H9 (cell line): ENCODE measurements around the gene PC. TPM values are rescaled to one million over a fixed set of nuclear protein-coding genes. Genes with fewer than 3 reads are reported as not detected.

ENCODE experiments used
- DNase-seq: peaks from one replicate; pipeline ENCODE4 v3.0.0-alpha.2; 2017
- H2AFZ ChIP-seq: one replicate; pipeline ENCODE4 v1.6.1; 2013; ENCODE audit warnings: mild to moderate bottlenecking, low read length, control low read depth, moderate library complexity
- H2AK5ac ChIP-seq: 2 replicates; pipeline ENCODE4 v1.6.1; 2013; ENCODE audit warnings: low read length, control low read depth, mixed read lengths; ENCODE audit not compliant: insufficient read length
- H2BK120ac ChIP-seq: one replicate; pipeline ENCODE4 v1.6.1; 2013; ENCODE audit warnings: low read depth, mild to moderate bottlenecking, low read length, control low read depth, inconsistent platforms; ENCODE audit not compliant: poor library complexity, severe bottlenecking
- H2BK12ac ChIP-seq: 2 replicates; pipeline ENCODE4 v1.6.1; 2013; ENCODE audit warnings: low read length, control low read depth, mixed read lengths, low read depth; ENCODE audit not compliant: insufficient read length
- H2BK15ac ChIP-seq: 2 replicates; pipeline ENCODE4 v1.6.1; 2013; ENCODE audit warnings: low read depth, low read length, control low read depth
- H2BK20ac ChIP-seq: one replicate; pipeline ENCODE4 v1.6.1; 2013; ENCODE audit warnings: low read depth, mild to moderate bottlenecking, low read length, control low read depth, inconsistent platforms; ENCODE audit not compliant: poor library complexity, severe bottlenecking
- H2BK5ac ChIP-seq: 2 replicates; pipeline ENCODE4 v1.6.1; 2013; ENCODE audit warnings: low read length, control low read depth, mixed read lengths; ENCODE audit not compliant: insufficient read length
- H3K14ac ChIP-seq: 2 replicates; pipeline ENCODE4 v1.6.1; 2013; ENCODE audit warnings: low read length, control low read depth; ENCODE audit not compliant: insufficient read depth
- H3K18ac ChIP-seq: 2 replicates; pipeline ENCODE4 v1.6.1; 2013; ENCODE audit warnings: low read depth, mild to moderate bottlenecking, mixed read lengths, low read length, control low read depth; ENCODE audit not compliant: insufficient read length
- H3K23ac ChIP-seq: 2 replicates; pipeline ENCODE4 v1.6.1; 2013; ENCODE audit warnings: low read length, control low read depth, mixed read lengths, low read depth; ENCODE audit not compliant: insufficient read length
- H3K23me2 ChIP-seq: 2 replicates; pipeline ENCODE4 v1.6.1; 2013; ENCODE audit warnings: low read depth, mild to moderate bottlenecking, mixed read lengths, low read length, control low read depth; ENCODE audit not compliant: insufficient read length, poor library complexity, severe bottlenecking
- H3K27ac ChIP-seq: 2 replicates; pipeline ENCODE4 v1.5.1; 2013; ENCODE audit warnings: low read length, control low read depth, mixed read lengths, low read depth; ENCODE audit not compliant: insufficient read length
- H3K27me3 ChIP-seq: 2 replicates; pipeline ENCODE4 v1.6.1; 2013; ENCODE audit warnings: low read length, control low read depth, inconsistent platforms; ENCODE audit not compliant: insufficient read depth
- H3K4ac ChIP-seq: 2 replicates; pipeline ENCODE4 v1.6.1; 2013; ENCODE audit warnings: low read depth, mild to moderate bottlenecking, control low read depth, inconsistent platforms, low read length, moderate library complexity
- H3K4me1 ChIP-seq: 2 replicates; pipeline ENCODE4 v1.6.1; 2013; ENCODE audit warnings: low read length, control low read depth, inconsistent platforms; ENCODE audit not compliant: insufficient read depth
- H3K4me2 ChIP-seq: 2 replicates; pipeline ENCODE4 v1.6.1; 2013; ENCODE audit warnings: low read length, control low read depth, mixed read lengths; ENCODE audit not compliant: insufficient read length, insufficient read depth
- H3K56ac ChIP-seq: 2 replicates; pipeline ENCODE4 v1.6.1; 2013; ENCODE audit warnings: low read depth, mild to moderate bottlenecking, mixed read lengths, low read length, control low read depth; ENCODE audit not compliant: insufficient read length
- H3K79me1 ChIP-seq: 2 replicates; pipeline ENCODE4 v1.6.1; 2013; ENCODE audit warnings: low read depth, mild to moderate bottlenecking, moderate library complexity, low read length, control low read depth, inconsistent platforms; ENCODE audit not compliant: insufficient read depth, poor library complexity, severe bottlenecking
- H3K79me2 ChIP-seq: 2 replicates; pipeline ENCODE4 v1.6.1; 2013; ENCODE audit warnings: low read length, control low read depth, inconsistent platforms; ENCODE audit not compliant: insufficient read depth
- H3K9ac ChIP-seq: 2 replicates; pipeline ENCODE4 v1.6.1; 2013; ENCODE audit warnings: low read length, control low read depth, mixed read lengths; ENCODE audit not compliant: insufficient read length; ENCODE audit errors: extremely low read depth
- H3K9me3 ChIP-seq: one replicate; pipeline ENCODE4 v1.6.1; 2013; ENCODE audit warnings: low read depth, low read length, inconsistent platforms; ENCODE audit not compliant: control insufficient read depth
- H3T11ph ChIP-seq: one replicate; pipeline ENCODE4 v1.6.1; 2013; ENCODE audit warnings: mild to moderate bottlenecking, low read length, control low read depth, inconsistent platforms
- H4K20me1 ChIP-seq: one replicate; pipeline ENCODE4 v1.6.1; 2013; ENCODE audit not compliant: control insufficient read depth, insufficient read length, insufficient read depth
- H4K5ac ChIP-seq: 2 replicates; pipeline ENCODE4 v1.6.1; 2013; ENCODE audit warnings: low read depth, mild to moderate bottlenecking, mixed read lengths, low read length, control low read depth; ENCODE audit not compliant: insufficient read length
- H4K8ac ChIP-seq: replicated peaks from 2 replicates; pipeline ENCODE4 v1.6.1; 2013; ENCODE audit warnings: low read length, control low read depth, mixed read lengths, low read depth; ENCODE audit not compliant: insufficient read length
- H4K91ac ChIP-seq: 2 replicates; pipeline ENCODE4 v1.6.1; 2013; ENCODE audit warnings: low read depth, mild to moderate bottlenecking, moderate library complexity, mixed read lengths, low read length, control low read depth; ENCODE audit not compliant: insufficient read length
- H3K27ac Mint-ChIP-seq, 3 experiments: 2 replicates in 2 of 3; 3 replicates in 1 of 3; pipeline ENCODE4 v1.8.0; 2020 to 2021; ENCODE audit warnings: mixed read lengths in 3 of 3, mild to moderate bottlenecking in 1 of 3, moderate library complexity in 1 of 3
- H3K27me3 Mint-ChIP-seq: 2 replicates; pipeline ENCODE4 v1.8.0; 2021; ENCODE audit warnings: low read depth, mild to moderate bottlenecking, moderate library complexity, mixed read lengths
- H3K36me3 Mint-ChIP-seq, 3 experiments: 2 replicates in 2 of 3; 3 replicates in 1 of 3; pipeline ENCODE4 v1.8.0; 2020 to 2021; ENCODE audit warnings: low read depth in 3 of 3, mixed read lengths in 3 of 3; ENCODE audit not compliant: insufficient read depth in 1 of 3
- H3K4me1 Mint-ChIP-seq, 2 experiments: 2 replicates each; pipeline ENCODE4 v1.8.0; 2020; ENCODE audit warnings: mixed read lengths in 2 of 2
- H3K4me3 Mint-ChIP-seq, 2 experiments: 2 replicates in 1 of 2; 3 replicates in 1 of 2; pipeline ENCODE4 v1.8.0; 2020 to 2021; ENCODE audit warnings: mild to moderate bottlenecking in 2 of 2, mixed read lengths in 2 of 2, moderate library complexity in 1 of 2
- H3K9me3 Mint-ChIP-seq, 2 experiments: 2 replicates in 1 of 2; 3 replicates in 1 of 2; pipeline ENCODE4 v1.8.0; 2020; ENCODE audit warnings: mild to moderate bottlenecking in 2 of 2, mixed read lengths in 2 of 2, moderate library complexity in 1 of 2
- CTCF ChIP-seq: fragments of 200-600 bp; sonication (generic); conservative IDR thresholded peaks from 3 replicates; pipeline ENCODE4 v1.8.0; 2021; ENCODE audit warnings: antibody characterized with exemption, mild to moderate bottlenecking
- WGBS: extraction: QIAGEN DNeasy Blood & Tissue Kit; methylation state at CpG from one replicate; pipeline ENCODE4 v1.1.7; 2013; ENCODE audit warnings: missing lambda C conversion rate, low lambda C conversion rate, mixed read lengths; ENCODE audit not compliant: insufficient read length; ENCODE audit errors: extremely low coverage; 5-methylcytosine and 5-hydroxymethylcytosine counted together
- total RNA-seq: library from RNA; stranded (reverse); gene quantifications from 2 replicates; pipeline ENCODE4 v1.2.1, GENCODE V29; 2021

Gene PC
- total RNA-seq, 1 experiment from 2014 or later: 32.6 TPM

DNA sequence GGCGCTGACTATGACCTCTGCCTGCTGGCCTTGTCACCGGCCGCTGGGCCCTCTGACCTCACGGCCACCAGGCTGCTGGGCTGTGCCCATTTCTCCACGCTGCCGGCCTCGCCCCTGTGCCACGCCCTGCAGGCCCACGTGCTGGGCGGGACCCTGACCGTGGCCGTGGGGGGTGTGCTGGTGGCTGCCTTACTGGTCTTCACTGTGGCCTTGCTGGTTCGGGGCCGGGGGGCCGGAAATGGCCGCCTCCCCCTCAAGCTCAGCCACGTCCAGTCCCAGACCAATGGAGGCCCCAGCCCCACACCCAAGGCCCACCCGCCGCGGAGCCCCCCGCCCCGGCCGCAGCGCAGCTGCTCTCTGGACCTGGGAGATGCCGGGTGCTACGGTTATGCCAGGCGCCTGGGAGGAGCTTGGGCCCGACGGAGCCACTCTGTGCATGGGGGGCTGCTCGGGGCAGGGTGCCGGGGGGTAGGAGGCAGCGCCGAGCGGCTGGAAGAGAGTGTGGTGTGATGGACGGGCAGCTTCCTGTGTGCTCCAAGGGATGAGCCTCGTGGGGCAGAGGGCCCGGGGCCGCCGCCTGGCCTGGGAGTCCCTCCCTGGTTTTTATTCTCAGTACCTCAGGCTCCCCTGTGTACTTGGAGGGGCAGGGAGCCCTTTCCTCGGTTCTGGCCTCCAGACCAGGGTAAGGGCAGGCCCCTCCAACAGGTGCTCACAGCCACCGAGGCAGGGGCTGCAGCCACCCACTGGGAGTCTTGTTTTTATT, 98.3 kb downstream of the PC start:
- DNase-seq: no peak
- H3K27me3 Mint-ChIP-seq: peaks cover 2% of the 10 kb centered on the region
- no peaks in the 10 kb centered on the region for H3K9me3 ChIP-seq
- H3K18ac ChIP-seq: no peak overlapping the region
- H3K4me3 Mint-ChIP-seq: no peak overlapping the region
- no peak overlapping the region for H3K23ac ChIP-seq
- H3K14ac ChIP-seq: no peak overlapping the region
- no peak overlapping the region for H3K4ac ChIP-seq
- H4K20me1 ChIP-seq: no peaks in the 10 kb centered on the region
- no peak overlapping the region for H2BK120ac ChIP-seq
- no peak overlapping the region for H3K56ac ChIP-seq
- no peak overlapping the region for H3K27ac ChIP-seq
- no peaks in the 10 kb centered on the region for H3K4me1 ChIP-seq
- no peak overlapping the region for H2BK5ac ChIP-seq
- no peak overlapping the region for H2AK5ac ChIP-seq
- no peaks in the 10 kb centered on the region for H3K79me2 ChIP-seq
- H3K36me3 Mint-ChIP-seq: peaks cover 0 to 7% (median 2%) of the 10 kb centered on the region in 3 experiments; a peak in 3 of 7 replicates
- H3K9me3 Mint-ChIP-seq: no peaks in the 10 kb centered on the region
- H4K5ac ChIP-seq: no peak overlapping the region
- no peaks in the 10 kb centered on the region for H3K79me1 ChIP-seq
- H2BK12ac ChIP-seq: no peak overlapping the region
- no peak overlapping the region for H2AFZ ChIP-seq
- H3K4me2 ChIP-seq: no peak overlapping the region
- no peak overlapping the region for H2BK20ac ChIP-seq
- H3K27ac Mint-ChIP-seq: no peak overlapping the region
- no peak overlapping the region for H4K8ac ChIP-seq
- WGBS: no CpG with 5 or more reads among the region's 41 CpGs
- no peak overlapping the region for H3T11ph ChIP-seq
- H3K4me1 Mint-ChIP-seq: peaks cover 9 to 12% of the 10 kb centered on the region in 2 experiments
- no peak for TF ChIP-seq CTCF
- H4K91ac ChIP-seq: no peak overlapping the region
- no peaks in the 10 kb centered on the region for H3K27me3 ChIP-seq
- no peak overlapping the region for H3K9ac ChIP-seq
- H2BK15ac ChIP-seq: no peak overlapping the region
- H3K23me2 ChIP-seq: peaks cover 10% of the 10 kb centered on the region
